ENCODE results near the gene TMEM69.
"Not testable (repeated sequence)": the region's sequence is repeated elsewhere in the genome, so short reads cannot be mapped to it uniquely, and the experiment has no call there.

- TF ChIP-seq CTCF, POLR2A (IDR thresholded peaks at IDR 0.05): not testable (repeated sequence)
Measured at GRCh38 chr1:45739641-45740156, 51.7 kb downstream of the TMEM69 start.

Data from uterus (tissue), 2 donors.